HCT116 (cell line): Measurements from ENCODE around the gene NUBPL. TPM values are rescaled to one million over a fixed set of nuclear protein-coding genes. Genes with fewer than 3 reads are reported as not detected.
"Not testable (repeated sequence)": the region's sequence is repeated elsewhere in the genome, so short reads cannot be mapped to it uniquely, and the experiment has no call there.

Source experiments
- ATAC-seq: fragments of 200-7000 bp; cut with Tn5 transposase; 2 replicates; pipeline ENCODE4 v1.9.1; 2020; ENCODE audit warnings: mild to moderate bottlenecking, moderate library complexity
- BruUV-seq: library from RNA; stranded (reverse); fragments of 400-500 nt; replicated peaks from 2 replicates; lab custom pipeline; 2021; lab: Mats Ljungman, UMichigan
- CTCF ChIA-PET: fragments of 300-600 bp; sonication (Branson Sonifier 250); formaldehyde crosslinking; loops from one replicate; lab custom pipeline; 2021; ENCODE audit warnings: antibody characterized with exemption; lab: Charles Lee
- POLR2A ChIA-PET: fragments of 300-600, 350-600 bp; sonication (Branson Sonifier 250); formaldehyde crosslinking; loops from one replicate; lab custom pipeline; 2021; ENCODE audit warnings: antibody characterized with exemption; lab: Charles Lee
- RAD21 ChIA-PET, 2 experiments: fragments of 300-600 bp; sonication (Branson Sonifier 250); formaldehyde crosslinking; loops; one replicate each; lab custom pipeline; 2023; ENCODE audit warnings: low total read pairs in 2 of 2; ENCODE audit not compliant: uncharacterized antibody in 2 of 2, unreplicated experiment in 2 of 2, low non-redundant PET in 1 of 2; lab: Charles Lee
- DNase-seq: peaks from one replicate; pipeline ENCODE4 v3.0.0-alpha.2; 2010; ENCODE audit warnings: low read depth, low spot score
- H2AFZ ChIP-seq: fragments of 200-600 bp; shearing (Covaris generic), sonication (generic); 2 replicates; pipeline ENCODE4 v1.6.1; 2017; ENCODE audit warnings: low read depth, mixed run types, mixed read lengths, antibody characterized with exemption, low read length; ENCODE audit not compliant: poor library complexity, severe bottlenecking
- H3K27ac ChIP-seq: 2 replicates; pipeline ENCODE4 v1.5.1; 2012; ENCODE audit warnings: low read depth, low read length
- H3K27me3 ChIP-seq: fragments of 200-600 bp; sonication (generic); 2 replicates; pipeline ENCODE4 v1.6.1; 2016; ENCODE audit warnings: mixed run types, low read length, mixed read lengths; ENCODE audit not compliant: insufficient read depth
- H3K36me3 ChIP-seq, 2 experiments: fragments of 200-500 bp in 1 of 2; fragments of 200-600 bp in 1 of 2; sonication (Bioruptor generic) in 1 of 2; sonication (generic) in 1 of 2; 2 replicates each; pipeline versions ENCODE4 v1.5.1 to v1.6.1; 2014 to 2016; ENCODE audit warnings: low read length in 2 of 2, inconsistent platforms in 1 of 2, mixed read lengths in 1 of 2, mixed run types in 1 of 2; ENCODE audit not compliant: insufficient read depth in 2 of 2, control insufficient read depth in 1 of 2
- H3K4me1 ChIP-seq, 2 experiments: fragments of 200-600 bp in 1 of 2; sonication (generic) in 1 of 2; 2 replicates each; pipeline versions ENCODE4 v1.5.1 to v1.6.1; 2012 to 2017; ENCODE audit warnings: low read length in 2 of 2, inconsistent platforms in 1 of 2, mild to moderate bottlenecking in 1 of 2, mixed read lengths in 1 of 2, mixed run types in 1 of 2, moderate library complexity in 1 of 2; ENCODE audit not compliant: insufficient read depth in 2 of 2, control insufficient read depth in 1 of 2
- H3K4me2 ChIP-seq: fragments of 200-600 bp; sonication (generic); 2 replicates; pipeline ENCODE4 v1.6.1; 2017; ENCODE audit warnings: mixed run types, low read length, mixed read lengths
- H3K4me3 ChIP-seq, 2 experiments: fragments of 200-600 bp in 1 of 2; sonication (generic) in 1 of 2; replicated peaks in 1 of 2; 2 replicates each; pipeline ENCODE4 v1.5.1; 2011 to 2016; ENCODE audit warnings: low read length in 2 of 2, control low read depth in 1 of 2, low read depth in 1 of 2, mild to moderate bottlenecking in 1 of 2, mixed read lengths in 1 of 2, mixed run types in 1 of 2
- H3K79me2 ChIP-seq: fragments of 200-600 bp; sonication (generic); 2 replicates; pipeline ENCODE4 v1.6.1; 2017; ENCODE audit warnings: mild to moderate bottlenecking, mixed run types, low read length, moderate library complexity, mixed read lengths; ENCODE audit not compliant: insufficient read depth
- H3K9ac ChIP-seq: fragments of 200-600 bp; sonication (generic); 2 replicates; pipeline ENCODE4 v1.6.1; 2016; ENCODE audit warnings: low read length, mixed read lengths
- H3K9me2 ChIP-seq: fragments of 200-600 bp; sonication (generic), shearing (Covaris generic); 2 replicates; pipeline ENCODE4 v1.6.1; 2017; ENCODE audit warnings: mixed run types, mild to moderate bottlenecking, moderate library complexity; ENCODE audit not compliant: insufficient read depth
- H3K9me3 ChIP-seq, 2 experiments: fragments of 200-500 bp in 1 of 2; fragments of 200-600 bp in 1 of 2; sonication (Bioruptor generic) in 1 of 2; sonication (generic) in 1 of 2; 2 replicates each; pipeline ENCODE4 v1.6.1; 2014 to 2017; ENCODE audit warnings: low read length in 2 of 2, mixed read lengths in 2 of 2, inconsistent platforms in 1 of 2, low read depth in 1 of 2, mild to moderate bottlenecking in 1 of 2, mixed run types in 1 of 2, moderate library complexity in 1 of 2; ENCODE audit not compliant: control insufficient read depth in 1 of 2, insufficient read depth in 1 of 2
- H4K20me1 ChIP-seq: fragments of 200-600 bp; sonication (generic), shearing (Covaris generic); 2 replicates; pipeline ENCODE4 v1.6.1; 2017; ENCODE audit warnings: mixed run types, mild to moderate bottlenecking, moderate library complexity; ENCODE audit not compliant: insufficient read depth
- ELF1 ChIP-seq: IDR thresholded peaks from 2 replicates; pipeline ENCODE4 v1.6.1; 2012; ENCODE audit warnings: low read depth, borderline replicate concordance
- EZH2 ChIP-seq: fragments of 200-600 bp; sonication (generic); IDR thresholded peaks from 2 replicates; pipeline ENCODE4 v1.6.1; 2017; ENCODE audit warnings: antibody characterized with exemption, mixed run types
- EZH2phosphoT487 ChIP-seq: fragments of 200-600 bp; IDR thresholded peaks from 2 replicates; pipeline ENCODE4 v1.6.1; 2018; ENCODE audit warnings: antibody characterized with exemption, borderline replicate concordance
- POLR2A ChIP-seq: IDR thresholded peaks from 2 replicates; pipeline ENCODE4 v1.7.0; 2011; ENCODE audit warnings: borderline replicate concordance; ENCODE audit not compliant: insufficient read depth, insufficient read length; ENCODE audit errors: extremely low read depth
- POLR2AphosphoS5 ChIP-seq: IDR thresholded peaks from 2 replicates; pipeline ENCODE4 v1.6.1; 2011; ENCODE audit warnings: mild to moderate bottlenecking, low read depth, low read length, moderate library complexity
- SRF ChIP-seq: IDR thresholded peaks from 2 replicates; pipeline ENCODE4 v1.6.1; 2012; ENCODE audit warnings: low read depth
- ZFX ChIP-seq: fragments of 450-650 bp; IDR thresholded peaks from 2 replicates; pipeline ENCODE4 v1.6.1; 2017
- intact Hi-C: fragments of 100-400 bp; cut with micrococcal nuclease; formaldehyde crosslinking; loops from 2 replicates; pipeline ENCODE4 v1.10.0; 2022
- total RNA-seq: library from RNA; stranded (reverse); gene quantifications from one replicate; pipeline ENCODE4 v1.2.1, GENCODE V29; 2021; ENCODE audit not compliant: unreplicated experiment
- TF ChIP-seq, protein P1 (sequence below): IDR thresholded peaks from 2 replicates; pipeline ENCODE4 v1.6.1; 2011; ENCODE audit warnings: mild to moderate bottlenecking, low read length, moderate library complexity; ENCODE audit not compliant: insufficient replicate concordance; ENCODE audit errors: extremely low read depth
- TF ChIP-seq, protein P2 (sequence below), 3 experiments: fragments of 200-600 bp in 1 of 3; sonication (generic) in 1 of 3; IDR thresholded peaks in 2 of 3; conservative IDR thresholded peaks in 1 of 3; 2 replicates each; pipeline ENCODE4 v1.5.1; 2012 to 2017; ENCODE audit warnings: low read depth in 2 of 3, low read length in 2 of 3, antibody characterized with exemption in 1 of 3, borderline replicate concordance in 1 of 3, control low read depth in 1 of 3, mild to moderate bottlenecking in 1 of 3, mixed read lengths in 1 of 3, mixed run types in 1 of 3, moderate library complexity in 1 of 3; ENCODE audit not compliant: insufficient read depth in 1 of 3
- TF ChIP-seq, protein P3 (sequence below): IDR thresholded peaks from 2 replicates; pipeline ENCODE4 v1.6.1; 2012

The NUBPL gene
- total RNA-seq, 1 experiment from 2014 or later = 11.3 TPM

DNA sequence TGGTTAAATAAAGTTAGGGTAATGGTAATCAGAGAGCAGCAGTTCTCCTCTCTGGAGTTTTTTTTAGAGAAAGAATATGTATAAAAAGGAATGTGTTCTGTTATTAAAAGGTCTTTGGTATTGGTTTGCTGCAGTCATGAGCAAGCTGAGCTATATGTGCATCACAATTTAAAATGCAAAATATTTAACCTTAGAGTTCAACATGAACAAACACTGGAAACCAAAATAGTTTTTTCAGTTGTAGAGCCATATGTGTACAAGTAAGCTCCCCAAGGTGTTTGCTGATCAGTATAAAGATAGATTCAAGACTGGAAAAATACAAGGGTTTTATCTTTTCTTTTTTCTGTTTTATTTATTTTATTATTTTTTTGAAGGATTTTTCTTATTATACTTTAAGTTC lies 245.0 kb downstream of the NUBPL start:
- ChIA-PET RAD21 (no interaction called here), CTCF (no interaction called here), POLR2A (no interaction called here)
- Histone ChIP-seq H3K4me1 (no peaks in the 10 kb centered on the region), H3K79me2 (no peaks in the 10 kb centered on the region), H3K9ac (no peak overlapping the region), H4K20me1 (no peaks in the 10 kb centered on the region), H3K4me3 (no peak overlapping the region), H3K27me3 (no peaks in the 10 kb centered on the region), H3K36me3 (no peaks in the 10 kb centered on the region), H3K9me3 (no peaks in the 10 kb centered on the region), H3K27ac (no peak overlapping the region), H3K9me2 (no peaks in the 10 kb centered on the region), H3K4me2 (no peak overlapping the region), H2AFZ (no peak overlapping the region)
- intact Hi-C loops = no loop called here
- no peak for ATAC-seq
- TF ChIP-seq, protein P1, sequence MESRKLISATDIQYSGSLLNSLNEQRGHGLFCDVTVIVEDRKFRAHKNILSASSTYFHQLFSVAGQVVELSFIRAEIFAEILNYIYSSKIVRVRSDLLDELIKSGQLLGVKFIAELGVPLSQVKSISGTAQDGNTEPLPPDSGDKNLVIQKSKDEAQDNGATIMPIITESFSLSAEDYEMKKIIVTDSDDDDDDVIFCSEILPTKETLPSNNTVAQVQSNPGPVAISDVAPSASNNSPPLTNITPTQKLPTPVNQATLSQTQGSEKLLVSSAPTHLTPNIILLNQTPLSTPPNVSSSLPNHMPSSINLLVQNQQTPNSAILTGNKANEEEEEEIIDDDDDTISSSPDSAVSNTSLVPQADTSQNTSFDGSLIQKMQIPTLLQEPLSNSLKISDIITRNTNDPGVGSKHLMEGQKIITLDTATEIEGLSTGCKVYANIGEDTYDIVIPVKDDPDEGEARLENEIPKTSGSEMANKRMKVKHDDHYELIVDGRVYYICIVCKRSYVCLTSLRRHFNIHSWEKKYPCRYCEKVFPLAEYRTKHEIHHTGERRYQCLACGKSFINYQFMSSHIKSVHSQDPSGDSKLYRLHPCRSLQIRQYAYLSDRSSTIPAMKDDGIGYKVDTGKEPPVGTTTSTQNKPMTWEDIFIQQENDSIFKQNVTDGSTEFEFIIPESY = no peak
- TF ChIP-seq SRF (no peak), POLR2A (no peak), ELF1 (no peak), ZFX (no peak), POLR2AphosphoS5 (no peak), EZH2phosphoT487 (no peak), EZH2 (no peak)
- TF ChIP-seq, protein P2, sequence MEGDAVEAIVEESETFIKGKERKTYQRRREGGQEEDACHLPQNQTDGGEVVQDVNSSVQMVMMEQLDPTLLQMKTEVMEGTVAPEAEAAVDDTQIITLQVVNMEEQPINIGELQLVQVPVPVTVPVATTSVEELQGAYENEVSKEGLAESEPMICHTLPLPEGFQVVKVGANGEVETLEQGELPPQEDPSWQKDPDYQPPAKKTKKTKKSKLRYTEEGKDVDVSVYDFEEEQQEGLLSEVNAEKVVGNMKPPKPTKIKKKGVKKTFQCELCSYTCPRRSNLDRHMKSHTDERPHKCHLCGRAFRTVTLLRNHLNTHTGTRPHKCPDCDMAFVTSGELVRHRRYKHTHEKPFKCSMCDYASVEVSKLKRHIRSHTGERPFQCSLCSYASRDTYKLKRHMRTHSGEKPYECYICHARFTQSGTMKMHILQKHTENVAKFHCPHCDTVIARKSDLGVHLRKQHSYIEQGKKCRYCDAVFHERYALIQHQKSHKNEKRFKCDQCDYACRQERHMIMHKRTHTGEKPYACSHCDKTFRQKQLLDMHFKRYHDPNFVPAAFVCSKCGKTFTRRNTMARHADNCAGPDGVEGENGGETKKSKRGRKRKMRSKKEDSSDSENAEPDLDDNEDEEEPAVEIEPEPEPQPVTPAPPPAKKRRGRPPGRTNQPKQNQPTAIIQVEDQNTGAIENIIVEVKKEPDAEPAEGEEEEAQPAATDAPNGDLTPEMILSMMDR (IDR thresholded peaks at IDR 0.05 in 2 of 3, conservative IDR thresholded peaks at IDR 0.05 in 1 of 3; ENCODE audit: borderline replicate concordance in 1 of 3, insufficient read depth in 1 of 3, low read depth in 2 of 3, low read length in 2 of 3) = no peak
- TF ChIP-seq, protein P3, sequence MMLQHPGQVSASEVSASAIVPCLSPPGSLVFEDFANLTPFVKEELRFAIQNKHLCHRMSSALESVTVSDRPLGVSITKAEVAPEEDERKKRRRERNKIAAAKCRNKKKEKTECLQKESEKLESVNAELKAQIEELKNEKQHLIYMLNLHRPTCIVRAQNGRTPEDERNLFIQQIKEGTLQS = no peak
- no TSS peak for BruUV-seq
- DNase-seq = no peak

DNA sequence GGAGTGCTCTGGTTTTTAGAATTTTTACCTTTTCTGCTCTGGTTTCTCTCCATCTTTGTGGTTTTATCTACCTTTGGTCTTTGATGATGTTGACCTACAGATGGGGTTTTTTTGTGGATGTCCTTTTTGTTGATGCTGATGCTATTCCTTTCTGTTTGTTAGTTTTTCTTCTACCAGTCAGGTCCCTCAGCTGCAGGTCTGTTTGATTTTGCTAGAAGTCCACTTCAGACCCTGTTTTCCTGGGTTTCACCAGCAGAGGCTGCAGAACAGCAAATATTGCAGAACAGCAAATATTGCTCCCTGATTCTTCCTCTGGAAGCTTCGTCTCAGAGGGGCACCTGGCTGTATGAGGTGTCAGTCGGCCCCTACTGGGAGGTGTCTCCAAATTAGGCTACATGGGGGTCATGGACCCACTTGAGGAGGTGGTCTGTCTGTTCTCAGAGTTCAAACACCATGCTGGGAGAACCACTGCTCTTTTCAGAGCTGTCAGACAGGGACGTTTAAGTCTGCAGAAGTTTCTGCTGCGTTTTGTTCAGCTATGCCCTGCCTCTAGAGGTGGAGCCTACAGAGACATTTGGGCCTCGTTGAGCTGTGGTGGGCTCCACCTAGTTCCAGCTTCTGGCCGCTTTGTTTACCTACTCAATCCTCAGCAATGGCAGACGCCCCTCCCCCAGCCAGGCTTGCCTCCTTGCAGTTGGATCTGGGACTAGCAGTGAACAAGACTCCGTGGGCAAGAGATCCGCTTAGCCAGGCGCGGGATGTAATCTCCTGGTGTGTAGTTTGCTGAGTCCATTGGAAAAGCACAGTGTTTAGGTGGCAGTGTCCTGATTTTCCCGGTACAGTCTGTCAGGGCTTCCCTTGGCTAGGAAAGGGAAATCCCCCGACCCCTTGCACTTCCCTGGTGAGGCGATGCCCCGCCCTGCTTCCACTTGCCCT lies 250.8 kb downstream of the NUBPL start:
- intact Hi-C loops, H3K9me2 ChIP-seq, H3K4me1 ChIP-seq, H3K9me3 ChIP-seq, RAD21 ChIA-PET, H3K79me2 ChIP-seq, ATAC-seq, H3K4me3 ChIP-seq, CTCF ChIA-PET, H3K36me3 ChIP-seq, H4K20me1 ChIP-seq, H3K27ac ChIP-seq, H2AFZ ChIP-seq, H3K27me3 ChIP-seq, H3K9ac ChIP-seq, POLR2A ChIA-PET, DNase-seq, BruUV-seq, H3K4me2 ChIP-seq: not testable (repeated sequence)
